KBM-7 (cell line): ENCODE measurements around the gene SESN3.
"Not testable (repeated sequence)": the region's sequence is repeated elsewhere in the genome, so short reads cannot be mapped to it uniquely, and the experiment has no call there.

ENCODE experiments used
- DNase-seq: peaks from one replicate; pipeline ENCODE4 v3.0.0-alpha.2; 2015
- in situ Hi-C: fragments of 300-500 bp; cut with MboI; formaldehyde crosslinking; loops from 2 replicates; pipeline ENCODE4 v1.14.3; 2020; ENCODE audit warnings: low sequenced_read_pairs, low pct_unique_long_range_greater_than_20kb, mixed read lengths

Gene SESN3

GRCh38 chr11:95253141-95253540 is 22.1 kb upstream of the SESN3 start:
- in situ Hi-C loops = no loop called here

GRCh38 chr11:95252586-95252985 is 21.6 kb upstream of the SESN3 start:
- in situ Hi-C loops = no loop called here

More at GRCh38 chr11:95253141-95253540, 22.1 kb upstream of the SESN3 start:
- no peak for DNase-seq

GRCh38 chr11:95251896-95252295 is 20.9 kb upstream of the SESN3 start:
- in situ Hi-C loops, DNase-seq: not testable (repeated sequence)

More at GRCh38 chr11:95252586-95252985, 21.6 kb upstream of the SESN3 start:
- no peak for DNase-seq

GRCh38 chr11:95248666-95249467 is 17.9 kb upstream of the SESN3 start:
- in situ Hi-C loops = no loop called here

GRCh38 chr11:95247883-95248282 is 16.9 kb upstream of the SESN3 start:
- in situ Hi-C loops = no loop called here
- DNase-seq = no peak

More at GRCh38 chr11:95248666-95249467, 17.9 kb upstream of the SESN3 start:
- DNase-seq = no peak

- DNase-seq = no peak
- in situ Hi-C loops = no loop called here
Measured at GRCh38 chr11:95247127-95247684, 16.2 kb upstream of the SESN3 start.

GRCh38 chr11:95245581-95245980 is 14.6 kb upstream of the SESN3 start:
- in situ Hi-C loops = no loop called here

GRCh38 chr11:95245038-95245437 is 14.0 kb upstream of the SESN3 start:
- in situ Hi-C loops = no loop called here
- no peak for DNase-seq

More at GRCh38 chr11:95245581-95245980, 14.6 kb upstream of the SESN3 start:
- DNase-seq = no peak

GRCh38 chr11:95243673-95244072 is 12.7 kb upstream of the SESN3 start:
- no peak for DNase-seq
- in situ Hi-C loops = no loop called here

- DNase-seq = no peak
- in situ Hi-C loops = no loop called here
Measured at GRCh38 chr11:95242845-95243605, 12.0 kb upstream of the SESN3 start.

GRCh38 chr11:95242091-95242844 is 11.3 kb upstream of the SESN3 start:
- in situ Hi-C loops = no loop called here

GRCh38 chr11:95241681-95242081 is 10.7 kb upstream of the SESN3 start:
- no peak for DNase-seq
- in situ Hi-C loops = no loop called here

More at GRCh38 chr11:95242091-95242844, 11.3 kb upstream of the SESN3 start:
- DNase-seq = no peak

- in situ Hi-C loops = no loop called here
- no peak for DNase-seq
Measured at GRCh38 chr11:95239871-95240649, 9.1 kb upstream of the SESN3 start.

GRCh38 chr11:95232666-95233065 is 1.7 kb upstream of the SESN3 start:
- in situ Hi-C loops = no loop called here
- no peak for DNase-seq

- in situ Hi-C loops = no loop called here
- DNase-seq = no peak
Measured at GRCh38 chr11:95231881-95232605, 1.0 kb upstream of the SESN3 start.

GRCh38 chr11:95230810-95231126 is 234 bp downstream of the SESN3 start:
- in situ Hi-C loops = no loop called here
- DNase-seq = no peak

- in situ Hi-C loops = no loop called here
- peak; percentile 33 for DNase-seq
Measured at GRCh38 chr11:95229993-95230809, 801 bp downstream of the SESN3 start.
